Measurements from ENCODE around the gene FARP1.
"Not testable (repeated sequence)": the region's sequence is repeated elsewhere in the genome, so short reads cannot be mapped to it uniquely, and the experiment has no call there.

Gene FARP1

GRCh38 chr13:98204546-98204945 is 61.7 kb downstream of the FARP1 start:
- no peak for DNase-seq

DNA sequence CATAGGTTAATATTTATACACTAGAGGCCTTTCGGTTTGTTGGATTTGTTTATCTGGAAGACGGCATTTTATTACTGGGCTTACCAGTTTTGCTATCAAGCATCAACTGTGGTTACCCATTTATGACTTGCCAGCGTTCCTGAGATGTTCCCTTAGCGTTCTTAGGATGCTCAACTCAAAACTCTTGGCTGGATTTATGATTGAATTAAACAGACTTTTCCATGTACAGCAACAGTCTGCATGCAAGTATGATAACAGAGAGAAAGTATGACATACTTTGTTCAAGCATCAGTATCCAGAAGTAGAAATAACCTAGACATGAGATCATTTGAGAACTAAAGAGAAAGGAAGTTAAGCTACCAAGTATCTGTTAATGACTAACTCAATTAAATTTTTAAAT is 64.1 kb downstream of the FARP1 start:
- no peak for DNase-seq

GRCh38 chr13:98207416-98207815 is 64.5 kb downstream of the FARP1 start:
- DNase-seq: no peak

DNA sequence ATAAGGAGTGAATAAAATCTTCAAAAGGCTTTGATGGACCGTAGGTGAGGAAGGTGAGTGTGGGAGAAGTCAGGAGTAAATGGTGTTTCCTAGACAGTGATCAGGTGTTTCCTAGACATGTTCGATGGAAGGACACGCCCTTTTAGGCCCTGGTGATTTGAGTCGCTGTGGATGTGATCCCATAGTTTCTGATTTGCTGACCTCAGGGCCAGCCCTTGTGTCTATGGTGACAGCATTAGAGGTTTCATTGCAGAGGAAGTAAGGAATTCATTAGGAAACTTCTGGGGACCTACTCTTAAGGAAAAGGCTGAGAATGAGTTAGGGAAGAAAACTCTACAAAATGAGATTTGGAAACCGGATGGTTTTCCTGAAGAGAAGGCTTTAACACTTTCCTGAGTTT is 65.7 kb downstream of the FARP1 start:
- DNase-seq: no peak

DNA sequence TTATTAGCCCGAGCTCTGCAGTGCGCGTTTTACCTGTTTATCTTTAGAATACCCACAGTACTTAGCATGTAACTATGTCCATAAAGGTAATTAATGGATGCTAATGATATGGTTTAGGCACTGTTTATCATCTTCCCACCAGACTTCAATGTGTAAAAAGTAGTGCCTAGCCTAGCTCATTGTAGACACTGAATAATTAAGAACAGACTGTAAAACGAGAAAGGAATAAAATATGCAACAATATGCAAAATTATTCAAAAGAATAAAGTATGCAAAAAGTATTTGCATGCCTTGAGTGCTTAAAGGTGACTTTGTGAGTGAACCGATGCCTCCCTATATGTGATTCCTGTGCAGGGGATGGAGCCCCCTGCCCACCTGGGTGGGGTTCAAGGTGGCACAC is 69.9 kb downstream of the FARP1 start:
- DNase-seq: no peak

GRCh38 chr13:98213354-98213753 is 70.5 kb downstream of the FARP1 start:
- DNase-seq: no peak

DNA sequence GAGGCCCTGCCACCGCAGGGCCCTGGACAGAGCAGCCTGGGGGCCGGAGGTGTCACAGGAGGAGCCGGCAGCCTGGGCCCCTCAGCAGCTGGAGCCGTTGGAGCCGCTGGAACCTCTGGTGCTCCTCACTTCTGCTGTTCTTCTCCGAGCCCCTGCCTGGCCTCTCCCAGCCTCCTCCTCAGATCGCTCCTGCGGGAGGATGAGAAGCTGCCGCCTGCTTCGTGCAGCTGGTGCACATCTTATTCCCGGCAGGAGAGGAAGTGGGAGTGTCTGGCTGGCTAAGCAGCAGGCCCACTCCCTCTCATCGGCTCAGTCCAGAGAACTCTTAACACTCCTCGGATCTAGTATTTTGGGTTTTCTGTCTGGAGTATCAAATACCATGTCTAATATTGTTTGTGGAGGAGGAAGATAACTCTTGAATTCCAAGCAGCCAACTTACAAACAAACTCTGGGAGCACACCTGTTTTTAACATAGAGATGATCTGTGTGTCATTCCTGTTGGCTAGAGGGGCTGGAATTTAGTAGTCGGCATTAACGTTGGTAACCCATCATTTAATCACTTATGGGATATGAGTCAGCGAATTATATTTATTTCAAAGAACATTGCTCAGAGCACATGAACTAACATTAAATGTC is 71.2 kb downstream of the FARP1 start:
- no peak for DNase-seq

GRCh38 chr13:98214707-98215106 is 71.8 kb downstream of the FARP1 start:
- DNase-seq: no peak

DNA sequence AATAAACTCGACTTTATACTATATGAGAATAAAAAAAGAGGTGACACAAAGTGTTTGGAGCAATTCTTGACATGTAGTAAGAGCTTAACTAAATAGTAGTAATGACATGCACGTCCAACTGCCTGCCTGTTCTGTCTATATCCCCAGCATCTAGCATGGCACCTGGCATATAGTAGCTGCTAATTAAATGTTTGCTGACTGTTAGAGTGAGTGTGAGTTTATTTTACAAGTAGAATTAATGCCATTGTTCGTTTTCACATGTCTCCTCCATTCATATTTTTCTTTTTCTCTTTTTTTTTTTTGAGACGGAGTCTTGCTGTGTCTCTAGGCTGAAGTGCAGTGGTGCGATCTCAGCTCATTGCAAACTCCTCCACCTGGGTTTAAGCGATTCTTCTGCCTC is 72.6 kb downstream of the FARP1 start:
- DNase-seq: no peak

- DNase-seq: no peak
These were observed 73.3 kb downstream of the FARP1 start for GRCh38 chr13:98216135-98216565.

GRCh38 chr13:98216711-98217285 is 73.9 kb downstream of the FARP1 start:
- DNase-seq: no peak

GRCh38 chr13:98217597-98217996 is 74.7 kb downstream of the FARP1 start:
- no peak for DNase-seq

- DNase-seq: no peak
These were observed 76.8 kb downstream of the FARP1 start for GRCh38 chr13:98219685-98220084.

- no peak for DNase-seq
These were observed 77.4 kb downstream of the FARP1 start for GRCh38 chr13:98220271-98220791.

GRCh38 chr13:98221234-98221633 is 78.3 kb downstream of the FARP1 start:
- DNase-seq: no peak

GRCh38 chr13:98222081-98222554 is 79.2 kb downstream of the FARP1 start:
- no peak for DNase-seq

DNA sequence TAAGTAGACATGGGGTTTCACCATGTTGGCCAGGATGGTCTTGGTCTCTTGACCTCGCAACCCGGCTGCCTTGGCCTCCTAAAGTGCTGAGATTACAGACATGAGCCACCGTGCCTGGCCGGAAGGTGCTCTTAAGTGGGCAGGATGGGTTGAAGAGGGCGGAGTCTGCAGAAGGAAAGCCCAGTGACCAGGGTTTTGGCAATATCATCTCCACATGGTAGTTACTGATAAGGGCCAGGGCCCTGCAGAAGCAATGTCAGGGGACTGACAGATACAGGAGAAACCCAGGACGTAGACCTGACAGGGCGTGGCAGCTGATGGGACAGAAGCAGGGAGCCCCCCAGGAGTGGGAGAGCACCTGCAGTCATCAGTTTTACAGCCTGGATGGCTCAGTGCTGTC is 79.9 kb downstream of the FARP1 start:
- no peak for DNase-seq

DNA sequence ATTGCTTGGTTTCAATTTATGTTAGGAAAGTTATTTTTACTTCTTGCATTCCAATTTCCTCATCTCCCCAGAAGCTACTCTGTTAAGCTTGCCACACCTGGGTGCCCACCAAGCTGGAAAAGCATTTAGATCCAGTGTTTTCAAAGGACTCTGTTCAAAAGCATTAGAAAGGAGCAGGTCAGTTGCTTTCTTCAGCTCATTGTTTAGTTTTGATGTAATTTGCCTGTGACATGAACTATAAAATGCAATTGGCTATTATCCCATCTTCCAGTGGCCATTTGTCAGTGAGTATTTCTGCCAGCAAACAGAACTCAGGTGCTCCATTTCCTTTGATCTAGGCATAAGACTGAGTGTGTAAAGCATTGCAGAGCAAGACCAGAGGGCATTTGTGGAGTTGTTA is 80.8 kb downstream of the FARP1 start:
- DNase-seq: no peak

DNA sequence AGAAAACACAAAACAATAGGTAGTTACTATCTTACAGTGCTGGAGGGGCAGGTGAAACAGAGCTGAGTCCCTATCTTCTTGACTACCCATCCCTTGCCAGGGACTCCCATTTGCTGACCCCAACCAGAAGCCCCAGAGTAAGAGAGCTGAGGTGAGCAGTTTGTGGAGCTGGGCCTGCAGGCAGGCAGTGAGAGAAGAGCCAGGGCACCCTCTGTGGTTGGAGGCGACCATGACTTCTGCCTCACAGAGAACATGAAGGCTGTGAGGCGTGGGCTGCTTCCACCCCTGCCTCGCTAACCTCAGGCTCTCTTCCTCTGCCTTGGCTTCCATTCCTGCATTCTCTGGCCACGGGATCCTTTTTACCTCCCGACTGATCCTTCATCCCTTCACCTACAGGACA is 81.7 kb downstream of the FARP1 start:
- no peak for DNase-seq

- no peak for DNase-seq
These were observed 82.4 kb downstream of the FARP1 start for GRCh38 chr13:98225036-98225940.

DNA sequence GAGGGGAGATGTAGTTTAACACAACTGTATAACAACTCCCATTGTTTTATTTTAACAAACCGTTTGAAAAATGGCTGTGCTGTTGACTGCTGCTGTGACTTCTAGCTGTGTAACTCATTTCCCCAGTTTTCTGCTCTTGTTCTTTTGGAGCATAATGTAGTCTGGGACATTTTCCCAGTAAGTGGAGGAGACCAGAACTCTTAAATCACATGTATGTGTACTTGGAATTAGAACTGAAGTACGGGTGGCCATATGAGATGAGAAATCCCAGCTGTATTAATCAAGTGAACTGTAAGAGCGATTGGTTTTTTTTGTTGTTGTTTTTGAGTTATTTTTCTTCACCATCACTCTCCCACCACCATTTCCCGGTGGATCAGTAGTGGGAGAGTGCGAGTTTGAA is 83.6 kb downstream of the FARP1 start:
- DNase-seq: no peak

DNA sequence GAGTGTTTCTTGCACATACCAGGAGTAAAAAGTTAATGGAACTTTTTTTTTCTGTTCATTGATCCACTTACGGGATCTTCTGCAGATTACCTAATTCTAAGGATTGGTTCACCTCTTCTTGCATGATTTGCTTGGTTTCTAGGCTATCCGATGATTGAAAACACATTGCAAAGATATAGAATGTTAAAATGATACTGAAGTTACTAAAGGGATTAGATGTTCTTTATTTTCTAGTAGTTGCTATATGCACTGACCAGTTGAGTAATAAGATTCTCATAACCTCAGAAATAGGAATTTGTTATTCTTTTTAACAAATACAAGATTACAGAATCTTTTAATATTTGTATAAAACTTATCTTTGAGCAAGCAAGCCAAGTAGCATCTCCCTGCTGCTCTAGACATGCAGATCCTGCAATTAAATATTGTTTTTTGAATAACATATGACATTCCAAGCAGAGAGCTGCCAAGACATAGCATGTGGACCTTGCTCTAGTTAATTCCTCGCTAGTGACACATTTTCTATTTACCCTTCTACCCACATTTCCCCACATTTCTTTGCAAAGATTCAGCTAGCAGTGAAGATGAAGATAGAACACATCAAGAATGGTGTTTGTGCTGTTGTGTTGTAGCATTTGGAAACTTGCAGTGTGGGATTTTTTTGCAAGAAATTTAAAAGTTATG is 85.9 kb downstream of the FARP1 start:
- no peak for DNase-seq

DNA sequence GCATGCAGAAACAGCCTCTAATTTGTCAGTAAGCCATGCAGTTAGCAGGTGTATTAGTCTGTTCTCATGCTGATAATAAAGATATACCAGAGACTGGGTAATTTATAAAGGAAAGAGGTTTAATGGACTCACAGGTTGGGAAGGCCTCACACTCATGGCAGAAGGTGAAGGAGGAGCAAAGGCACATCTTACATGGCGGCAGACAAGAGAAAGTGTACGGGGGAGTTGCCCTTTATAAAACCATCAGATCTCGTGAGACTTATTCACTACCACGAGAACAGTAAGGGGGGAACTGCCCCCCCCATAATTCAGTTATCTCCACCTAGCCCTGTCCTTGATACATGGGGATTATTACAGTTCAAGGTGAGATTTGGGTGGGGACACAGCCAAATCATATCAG is 87.9 kb downstream of the FARP1 start:
- not testable (repeated sequence) for DNase-seq
